Loucy (cell line): ENCODE measurements around the gene STAU1.

Experiments used
- H2AFZ ChIP-seq: fragments of 200-600 bp; sonication (generic); 2 replicates; pipeline ENCODE4 v1.6.0; 2016; ENCODE audit warnings: antibody characterized with exemption, mild to moderate bottlenecking, low read length, moderate library complexity
- H3F3A ChIP-seq: fragments of 200-600 bp; 2 replicates; pipeline ENCODE4 v1.6.0; 2016; ENCODE audit warnings: antibody characterized with exemption, low read depth, mild to moderate bottlenecking
- H3K27me3 ChIP-seq: fragments of 200-600 bp; sonication (generic); 2 replicates; pipeline ENCODE4 v1.6.1; 2014; ENCODE audit warnings: low read length, mild to moderate bottlenecking; ENCODE audit not compliant: insufficient read depth, poor library complexity, severe bottlenecking
- H3K36me3 ChIP-seq: fragments of 200-600 bp; sonication (generic); 2 replicates; pipeline ENCODE4 v1.6.1; 2016; ENCODE audit warnings: low read length; ENCODE audit not compliant: insufficient read depth
- H3K4me1 ChIP-seq: fragments of 200-600 bp; sonication (generic); 2 replicates; pipeline ENCODE4 v1.5.1; 2014; ENCODE audit warnings: low read length, mild to moderate bottlenecking; ENCODE audit not compliant: insufficient read depth, poor library complexity, severe bottlenecking
- H3K4me2 ChIP-seq: fragments of 200-600 bp; sonication (generic); 2 replicates; pipeline ENCODE4 v1.6.0; 2014; ENCODE audit warnings: antibody characterized with exemption, low read length, low read depth, mild to moderate bottlenecking; ENCODE audit not compliant: poor library complexity, severe bottlenecking
- H3K4me3 ChIP-seq: fragments of 200-600 bp; sonication (generic); 2 replicates; pipeline ENCODE4 v1.5.1; 2014; ENCODE audit warnings: low read length, mild to moderate bottlenecking, mixed read lengths; ENCODE audit not compliant: poor library complexity, severe bottlenecking
- H3K79me2 ChIP-seq: fragments of 200-600 bp; sonication (generic); 2 replicates; pipeline ENCODE4 v1.6.1; 2014; ENCODE audit warnings: low read length; ENCODE audit not compliant: insufficient read depth
- H3K9ac ChIP-seq: fragments of 200-600 bp; sonication (generic); 2 replicates; pipeline ENCODE4 v1.6.0; 2014; ENCODE audit warnings: mild to moderate bottlenecking, low read depth, low read length, moderate library complexity; ENCODE audit not compliant: poor library complexity, severe bottlenecking
- H3K9me2 ChIP-seq: fragments of 200-600 bp; sonication (generic); replicated peaks from 2 replicates; pipeline ENCODE4 v1.6.1; 2016; ENCODE audit warnings: low read depth, low read length, mixed read lengths
- H3K9me3 ChIP-seq: fragments of 200-600 bp; sonication (generic); 2 replicates; pipeline ENCODE4 v1.6.1; 2014; ENCODE audit warnings: mild to moderate bottlenecking, antibody characterized with exemption, low read length, low read depth; ENCODE audit not compliant: insufficient read depth
- H4K20me1 ChIP-seq: fragments of 200-600 bp; sonication (generic); 2 replicates; pipeline ENCODE4 v1.6.0; 2014; ENCODE audit warnings: antibody characterized with exemption, low read length, mild to moderate bottlenecking; ENCODE audit not compliant: insufficient read depth, poor library complexity, severe bottlenecking
- EZH2phosphoT487 ChIP-seq: fragments of 200-600 bp; IDR thresholded peaks from 2 replicates; pipeline ENCODE4 v1.6.1; 2018; ENCODE audit warnings: antibody characterized with exemption, mild to moderate bottlenecking, moderate library complexity, borderline replicate concordance
- TF ChIP-seq, protein P1 (sequence below): fragments of 200-600 bp; sonication (generic); conservative IDR thresholded peaks from 2 replicates; pipeline ENCODE4 v1.5.1; 2014; ENCODE audit warnings: mild to moderate bottlenecking, antibody characterized with exemption, low read length

STAU1 gene

DNA sequence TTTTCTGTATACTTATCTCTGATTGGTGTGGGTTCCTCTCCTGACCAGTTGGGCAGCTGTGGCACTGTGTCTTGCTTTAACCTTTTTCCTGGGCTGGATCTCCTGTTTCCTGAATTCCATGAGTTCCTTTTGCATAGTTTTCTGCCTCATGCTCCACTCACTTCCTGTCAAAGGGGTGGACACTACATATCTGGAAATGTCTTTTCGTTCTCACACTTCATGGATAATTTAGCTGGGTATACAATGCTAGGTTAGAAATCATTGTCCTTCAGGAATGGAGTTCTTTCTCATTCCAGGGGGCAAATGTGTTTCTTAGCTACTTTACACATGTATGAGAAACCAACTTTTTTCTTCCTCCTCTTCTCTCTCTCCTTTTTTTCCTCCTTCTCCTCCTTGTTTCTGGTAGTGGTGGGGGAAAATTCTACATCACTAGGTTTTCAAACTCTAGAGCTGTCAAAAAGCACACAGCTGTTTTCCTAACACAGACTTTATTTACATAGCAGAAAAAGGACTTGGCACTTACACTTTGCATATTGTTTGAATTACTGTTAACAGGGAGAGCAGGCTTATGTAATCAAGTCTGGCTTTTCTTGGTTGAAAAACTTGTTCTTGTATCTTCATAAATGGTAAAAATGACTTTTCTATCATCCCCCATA lies 22.1 kb upstream of the STAU1 start:
- Histone ChIP-seq H4K20me1 (no peaks in the 10 kb centered on the region), H3K4me3 (no peak overlapping the region), H3K36me3 (no peaks in the 10 kb centered on the region), H3K27me3 (no peaks in the 10 kb centered on the region), H3K9me3 (no peaks in the 10 kb centered on the region), H3K4me1 (no peaks in the 10 kb centered on the region), H3K9ac (no peak overlapping the region), H3K4me2 (no peak overlapping the region), H3K9me2 (no peaks in the 10 kb centered on the region), H2AFZ (no peak overlapping the region), H3K79me2 (no peaks in the 10 kb centered on the region), H3F3A (no peaks in the 10 kb centered on the region)
- TF ChIP-seq EZH2phosphoT487 = no peak
- TF ChIP-seq, protein P1, sequence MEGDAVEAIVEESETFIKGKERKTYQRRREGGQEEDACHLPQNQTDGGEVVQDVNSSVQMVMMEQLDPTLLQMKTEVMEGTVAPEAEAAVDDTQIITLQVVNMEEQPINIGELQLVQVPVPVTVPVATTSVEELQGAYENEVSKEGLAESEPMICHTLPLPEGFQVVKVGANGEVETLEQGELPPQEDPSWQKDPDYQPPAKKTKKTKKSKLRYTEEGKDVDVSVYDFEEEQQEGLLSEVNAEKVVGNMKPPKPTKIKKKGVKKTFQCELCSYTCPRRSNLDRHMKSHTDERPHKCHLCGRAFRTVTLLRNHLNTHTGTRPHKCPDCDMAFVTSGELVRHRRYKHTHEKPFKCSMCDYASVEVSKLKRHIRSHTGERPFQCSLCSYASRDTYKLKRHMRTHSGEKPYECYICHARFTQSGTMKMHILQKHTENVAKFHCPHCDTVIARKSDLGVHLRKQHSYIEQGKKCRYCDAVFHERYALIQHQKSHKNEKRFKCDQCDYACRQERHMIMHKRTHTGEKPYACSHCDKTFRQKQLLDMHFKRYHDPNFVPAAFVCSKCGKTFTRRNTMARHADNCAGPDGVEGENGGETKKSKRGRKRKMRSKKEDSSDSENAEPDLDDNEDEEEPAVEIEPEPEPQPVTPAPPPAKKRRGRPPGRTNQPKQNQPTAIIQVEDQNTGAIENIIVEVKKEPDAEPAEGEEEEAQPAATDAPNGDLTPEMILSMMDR = no peak

GRCh38 chr20:49207076-49207475 lies 18.9 kb upstream of the STAU1 start:
- Histone ChIP-seq H3K79me2 (no peaks in the 10 kb centered on the region), H3K27me3 (no peaks in the 10 kb centered on the region), H3K4me3 (no peak overlapping the region), H3K4me1 (no peaks in the 10 kb centered on the region), H3K9me3 (no peaks in the 10 kb centered on the region), H3K9me2 (no peaks in the 10 kb centered on the region), H3F3A (no peaks in the 10 kb centered on the region), H2AFZ (no peak overlapping the region), H3K9ac (no peak overlapping the region), H3K4me2 (no peak overlapping the region), H3K36me3 (no peaks in the 10 kb centered on the region), H4K20me1 (no peaks in the 10 kb centered on the region)
- no peak for TF ChIP-seq EZH2phosphoT487
- TF ChIP-seq, protein P1 = peak; percentile 54

GRCh38 chr20:49203746-49204145 lies 15.6 kb upstream of the STAU1 start:
- Histone ChIP-seq H3K4me2 (no peak overlapping the region), H3K9me2 (no peaks in the 10 kb centered on the region), H3K9ac (no peak overlapping the region), H3F3A (no peaks in the 10 kb centered on the region), H4K20me1 (no peaks in the 10 kb centered on the region), H3K27me3 (no peaks in the 10 kb centered on the region), H3K9me3 (no peaks in the 10 kb centered on the region), H3K79me2 (no peaks in the 10 kb centered on the region), H3K36me3 (no peaks in the 10 kb centered on the region), H2AFZ (no peak overlapping the region), H3K4me1 (no peaks in the 10 kb centered on the region), H3K4me3 (no peak overlapping the region)
- no peak for TF ChIP-seq EZH2phosphoT487
- TF ChIP-seq, protein P1 = no peak
